T-helper 2 cell treated with Interferon-gamma antibody and Interleukin-4, amounts not matched to agents 5 μg/mL and 100 μg/mL, for 36 hours (primary cell): ENCODE results near the gene AATK.
A peak's percentile ranks its signal among the peaks of the same experiment; 100 is the strongest.

Source experiments
- DNase-seq: peaks from one replicate; pipeline ENCODE4 v3.0.0; 2021; ENCODE audit warnings: low spot score
- H3K27ac Mint-ChIP-seq: one replicate; pipeline ENCODE4 v1.8.0; 2021; ENCODE audit warnings: mild to moderate bottlenecking, mixed read lengths
- H3K27me3 Mint-ChIP-seq: one replicate; pipeline ENCODE4 v1.8.0; 2021; ENCODE audit warnings: low read depth, mixed read lengths
- H3K36me3 Mint-ChIP-seq: one replicate; pipeline ENCODE4 v1.8.0; 2021; ENCODE audit warnings: low read depth, mixed read lengths
- H3K4me1 Mint-ChIP-seq: one replicate; pipeline ENCODE4 v1.8.0; 2021; ENCODE audit warnings: low read depth, mixed read lengths
- H3K4me3 Mint-ChIP-seq: one replicate; pipeline ENCODE4 v1.8.0; 2022; ENCODE audit warnings: mild to moderate bottlenecking, moderate library complexity, mixed read lengths
- H3K9me3 Mint-ChIP-seq: one replicate; pipeline ENCODE4 v1.8.0; 2021; ENCODE audit warnings: mixed read lengths

Gene AATK

GRCh38 chr17:81123052-81124048 lies 42.7 kb downstream of the AATK start:
- H3K36me3 Mint-ChIP-seq, result no peaks in the 10 kb centered on the region
- no peak for DNase-seq
- H3K4me3 Mint-ChIP-seq, result no peak overlapping the region
- H3K27me3 Mint-ChIP-seq, result no peaks in the 10 kb centered on the region
- H3K4me1 Mint-ChIP-seq, result peaks cover 2% of the 10 kb centered on the region
- no peaks in the 10 kb centered on the region for H3K9me3 Mint-ChIP-seq
- H3K27ac Mint-ChIP-seq, result no peak overlapping the region

- Mint-ChIP-seq H3K4me1 (peaks cover 2% of the 10 kb centered on the region), H3K27me3 (no peaks in the 10 kb centered on the region), H3K36me3 (no peaks in the 10 kb centered on the region), H3K27ac (no peak overlapping the region), H3K4me3 (no peak overlapping the region), H3K9me3 (no peaks in the 10 kb centered on the region)
- no peak for DNase-seq
Observed at GRCh38 chr17:81121841-81122733, 43.9 kb downstream of the AATK start.

GRCh38 chr17:81120695-81121621 lies 45.1 kb downstream of the AATK start:
- Mint-ChIP-seq H3K27me3 (no peaks in the 10 kb centered on the region), H3K4me3 (no peak overlapping the region), H3K4me1 (peaks cover 2% of the 10 kb centered on the region), H3K27ac (no peak overlapping the region), H3K9me3 (no peaks in the 10 kb centered on the region), H3K36me3 (no peaks in the 10 kb centered on the region)
- DNase-seq, result no peak

- Mint-ChIP-seq H3K27ac (no peak overlapping the region), H3K9me3 (no peaks in the 10 kb centered on the region), H3K4me1 (peaks cover 2% of the 10 kb centered on the region), H3K27me3 (no peaks in the 10 kb centered on the region), H3K36me3 (no peaks in the 10 kb centered on the region), H3K4me3 (no peak overlapping the region)
- no peak for DNase-seq
Observed at GRCh38 chr17:81120149-81120484, 45.9 kb downstream of the AATK start.

- Mint-ChIP-seq H3K4me1 (peaks cover 2% of the 10 kb centered on the region), H3K27me3 (no peaks in the 10 kb centered on the region), H3K27ac (peak overlapping the region; percentile 87), H3K9me3 (no peaks in the 10 kb centered on the region), H3K4me3 (peak overlapping the region; percentile 63), H3K36me3 (no peaks in the 10 kb centered on the region)
- peak; percentile 88 for DNase-seq
Observed at GRCh38 chr17:81119223-81120148, 46.5 kb downstream of the AATK start.

- H3K36me3 Mint-ChIP-seq, result no peaks in the 10 kb centered on the region
- H3K27ac Mint-ChIP-seq, result peak overlapping the region; percentile 60
- peaks cover 2% of the 10 kb centered on the region for H3K4me1 Mint-ChIP-seq
- peak overlapping the region; percentile 63 for H3K4me3 Mint-ChIP-seq
- H3K27me3 Mint-ChIP-seq, result no peaks in the 10 kb centered on the region
- DNase-seq, result no peak
- no peaks in the 10 kb centered on the region for H3K9me3 Mint-ChIP-seq
Observed at GRCh38 chr17:81118308-81119221, 47.5 kb downstream of the AATK start.

GRCh38 chr17:81117672-81118198 lies 48.3 kb downstream of the AATK start:
- H3K4me3 Mint-ChIP-seq, result no peak overlapping the region
- H3K36me3 Mint-ChIP-seq, result no peaks in the 10 kb centered on the region
- H3K4me1 Mint-ChIP-seq, result peaks cover 2% of the 10 kb centered on the region
- no peak overlapping the region for H3K27ac Mint-ChIP-seq
- no peaks in the 10 kb centered on the region for H3K27me3 Mint-ChIP-seq
- no peaks in the 10 kb centered on the region for H3K9me3 Mint-ChIP-seq
- DNase-seq, result no peak

GRCh38 chr17:81116704-81117103 lies 49.3 kb downstream of the AATK start:
- no peak for DNase-seq
- H3K4me1 Mint-ChIP-seq, result peaks cover 2% of the 10 kb centered on the region
- no peaks in the 10 kb centered on the region for H3K27me3 Mint-ChIP-seq
- no peaks in the 10 kb centered on the region for H3K36me3 Mint-ChIP-seq
- no peaks in the 10 kb centered on the region for H3K9me3 Mint-ChIP-seq
- H3K27ac Mint-ChIP-seq, result no peak overlapping the region
- no peak overlapping the region for H3K4me3 Mint-ChIP-seq

GRCh38 chr17:81115749-81116464 lies 50.1 kb downstream of the AATK start:
- no peak for DNase-seq
- Mint-ChIP-seq H3K27me3 (no peaks in the 10 kb centered on the region), H3K36me3 (no peaks in the 10 kb centered on the region), H3K9me3 (no peaks in the 10 kb centered on the region), H3K27ac (no peak overlapping the region), H3K4me1 (peaks cover 2% of the 10 kb centered on the region), H3K4me3 (no peak overlapping the region)

GRCh38 chr17:81115219-81115618 lies 50.8 kb downstream of the AATK start:
- no peak overlapping the region for H3K27ac Mint-ChIP-seq
- no peak overlapping the region for H3K4me3 Mint-ChIP-seq
- H3K9me3 Mint-ChIP-seq, result no peaks in the 10 kb centered on the region
- peaks cover 2% of the 10 kb centered on the region for H3K4me1 Mint-ChIP-seq
- H3K27me3 Mint-ChIP-seq, result no peaks in the 10 kb centered on the region
- H3K36me3 Mint-ChIP-seq, result no peaks in the 10 kb centered on the region
- no peak for DNase-seq

GRCh38 chr17:81114351-81115093 lies 51.5 kb downstream of the AATK start:
- H3K27ac Mint-ChIP-seq, result no peak overlapping the region
- H3K27me3 Mint-ChIP-seq, result no peaks in the 10 kb centered on the region
- DNase-seq, result no peak
- H3K9me3 Mint-ChIP-seq, result no peaks in the 10 kb centered on the region
- peaks cover 2% of the 10 kb centered on the region for H3K4me1 Mint-ChIP-seq
- no peak overlapping the region for H3K4me3 Mint-ChIP-seq
- H3K36me3 Mint-ChIP-seq, result no peaks in the 10 kb centered on the region
